G401.6 (cell line): ENCODE measurements around the gene SCEL.
"Not testable (repeated sequence)": the region's sequence is repeated elsewhere in the genome, so short reads cannot be mapped to it uniquely, and the experiment has no call there.

Experiments used
- FAIRE-seq: peaks from 2 replicates; lab custom pipeline; 2012; peaks lifted over from hg19 to GRCh38; lab: Jason Lieb, UNC

The SCEL gene, protein sequence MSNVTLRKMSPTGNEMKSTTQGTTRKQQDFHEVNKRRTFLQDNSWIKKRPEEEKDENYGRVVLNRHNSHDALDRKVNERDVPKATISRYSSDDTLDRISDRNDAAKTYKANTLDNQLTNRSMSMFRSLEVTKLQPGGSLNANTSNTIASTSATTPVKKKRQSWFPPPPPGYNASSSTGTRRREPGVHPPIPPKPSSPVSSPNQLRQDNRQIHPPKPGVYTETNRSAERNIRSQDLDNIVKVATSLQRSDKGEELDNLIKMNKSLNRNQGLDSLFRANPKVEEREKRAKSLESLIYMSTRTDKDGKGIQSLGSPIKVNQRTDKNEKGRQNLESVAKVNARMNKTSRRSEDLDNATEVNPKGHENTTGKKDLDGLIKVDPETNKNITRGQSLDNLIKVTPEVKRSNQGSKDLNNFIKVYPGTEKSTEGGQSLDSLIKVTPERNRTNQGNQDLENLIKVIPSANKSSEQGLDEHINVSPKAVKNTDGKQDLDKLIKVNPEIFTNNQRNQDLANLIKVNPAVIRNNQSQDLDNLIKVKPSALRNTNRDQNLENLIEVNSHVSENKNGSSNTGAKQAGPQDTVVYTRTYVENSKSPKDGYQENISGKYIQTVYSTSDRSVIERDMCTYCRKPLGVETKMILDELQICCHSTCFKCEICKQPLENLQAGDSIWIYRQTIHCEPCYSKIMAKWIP

DNA sequence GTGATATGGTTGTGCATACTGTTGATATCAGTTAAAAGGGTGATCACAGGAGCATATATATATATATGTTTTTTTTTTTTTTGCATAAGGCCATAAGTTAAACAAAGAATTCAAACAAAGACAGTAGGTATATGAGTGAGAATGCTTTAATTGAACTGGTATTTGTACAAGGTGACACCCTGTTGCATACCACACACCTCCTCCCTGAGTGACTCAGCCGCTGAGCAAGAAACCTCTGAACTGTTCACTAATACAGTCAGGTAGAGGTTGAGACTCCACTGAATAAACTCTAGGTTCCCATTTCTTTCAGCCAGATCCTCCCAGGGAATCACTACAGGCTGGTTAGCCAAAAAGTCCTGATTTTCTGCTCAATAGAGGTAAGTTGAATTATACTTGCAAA is at the start of gene SCEL:
Gene SCEL (plus strand): TSS at position 259 of the 400 bp plus-strand sequence. CDS start 20,170 bp downstream, outside the sequence.
- FAIRE-seq = no peak

DNA sequence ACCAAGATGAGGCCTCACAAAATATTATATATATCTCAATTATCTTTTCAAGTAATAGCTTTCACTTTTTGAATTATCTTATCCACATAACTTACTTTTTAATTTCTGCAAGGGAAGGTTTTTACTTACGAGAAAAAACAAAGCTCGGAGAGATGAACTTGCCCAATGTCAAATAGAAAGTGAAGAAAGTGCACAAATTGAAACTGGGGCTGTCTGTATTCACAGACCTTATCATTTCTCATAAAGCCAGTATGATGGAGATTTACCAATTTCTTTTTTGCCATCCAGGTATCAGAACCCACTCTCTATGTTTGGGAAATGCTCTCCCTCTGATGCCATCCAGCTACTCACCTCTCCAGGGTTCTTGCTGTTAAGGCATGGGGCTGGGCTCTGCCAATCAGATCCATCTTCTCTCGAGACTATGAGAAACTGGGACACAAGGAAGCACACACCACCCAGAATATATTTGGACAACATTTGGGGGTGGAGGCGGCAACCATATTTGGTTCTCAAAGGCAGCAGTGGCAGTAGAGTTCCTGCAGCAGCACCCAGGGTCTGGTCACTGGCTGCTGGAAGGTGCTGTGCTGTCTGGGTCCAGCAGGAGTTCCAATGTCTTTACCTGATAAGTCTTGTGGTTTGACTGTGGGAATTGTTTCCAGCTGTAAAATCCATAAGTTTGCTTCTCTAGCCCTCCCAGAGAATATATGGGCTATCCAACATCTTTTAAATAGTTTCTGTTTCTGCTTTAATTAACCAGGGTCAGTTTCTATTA is 45.8 kb upstream of the SCEL start:
- no peak for FAIRE-seq

DNA sequence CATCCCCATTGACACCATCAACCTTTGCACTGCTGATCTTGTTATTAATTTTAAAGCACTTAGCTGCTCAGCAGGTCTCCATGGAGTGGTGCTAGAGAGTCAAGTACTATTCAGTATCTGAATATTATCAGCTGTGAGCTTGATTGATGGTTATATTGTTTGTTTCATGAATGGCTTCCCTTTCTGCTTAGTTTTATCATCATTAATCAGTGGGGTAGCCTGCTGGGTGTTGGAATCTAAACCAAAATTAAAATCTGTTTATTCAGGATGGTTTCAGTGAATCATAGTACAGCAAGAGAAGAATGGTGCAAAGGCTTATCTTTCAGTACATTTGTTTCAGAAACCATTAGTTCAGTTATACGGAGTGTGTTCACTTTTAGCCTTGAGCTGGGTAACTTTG is 42.5 kb upstream of the SCEL start:
- FAIRE-seq = no peak

DNA sequence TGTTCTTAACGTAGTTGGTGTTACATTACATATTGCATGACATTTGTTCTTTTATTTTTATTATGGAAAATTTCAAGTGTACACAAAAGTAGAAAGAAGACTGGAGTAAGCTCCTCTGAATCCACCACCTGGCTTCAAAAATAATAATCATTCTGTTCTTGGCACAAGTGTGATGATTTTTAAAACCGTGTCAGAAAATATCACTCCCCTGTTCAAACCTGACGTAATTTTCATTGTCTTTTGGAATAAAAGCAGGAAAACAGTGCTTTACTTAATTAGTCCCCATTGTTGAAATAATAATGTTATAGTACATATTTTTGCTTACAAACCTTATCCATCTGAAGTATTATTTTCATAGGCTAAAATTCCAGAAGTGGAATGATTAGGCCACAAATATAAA is 41.3 kb upstream of the SCEL start:
- FAIRE-seq = no peak

DNA sequence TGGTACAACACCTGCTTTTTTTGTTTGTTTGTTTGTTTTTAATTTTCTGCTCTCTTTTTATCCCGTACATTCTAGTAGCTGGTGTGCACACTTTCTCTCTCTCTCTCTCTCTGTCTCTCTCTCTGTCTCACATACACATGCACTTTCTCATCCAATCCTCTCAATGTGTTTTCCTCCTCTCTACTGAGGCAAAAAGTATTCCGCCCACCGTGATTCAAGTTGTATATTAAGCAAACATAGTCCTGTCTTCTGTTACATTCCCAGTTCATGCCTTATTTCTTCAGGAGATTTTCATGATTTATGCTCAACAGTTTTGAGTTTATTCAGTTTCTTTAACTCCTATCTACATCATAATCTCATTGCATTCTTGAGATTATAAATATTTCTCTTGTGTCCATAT is 38.2 kb upstream of the SCEL start:
- FAIRE-seq = no peak

DNA sequence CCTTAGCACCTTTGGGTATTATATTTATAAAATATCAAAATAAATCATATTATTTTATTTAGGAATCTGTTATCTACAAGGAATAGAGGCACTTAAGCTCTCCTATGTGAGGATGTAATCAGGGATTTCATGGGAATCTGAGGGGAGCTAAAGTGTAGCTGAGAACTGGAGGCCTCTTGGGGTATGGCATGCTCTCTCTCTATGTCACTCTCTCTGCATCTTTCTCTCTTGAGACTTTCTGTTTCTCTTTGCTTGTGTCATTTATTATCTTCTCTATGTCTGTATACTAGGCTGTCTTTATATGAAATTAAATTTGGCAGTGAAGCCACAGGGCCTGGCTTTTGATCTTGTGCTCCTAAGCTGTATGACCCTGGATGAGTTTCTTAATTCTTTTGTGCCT is 37.7 kb upstream of the SCEL start:
- FAIRE-seq = no peak

DNA sequence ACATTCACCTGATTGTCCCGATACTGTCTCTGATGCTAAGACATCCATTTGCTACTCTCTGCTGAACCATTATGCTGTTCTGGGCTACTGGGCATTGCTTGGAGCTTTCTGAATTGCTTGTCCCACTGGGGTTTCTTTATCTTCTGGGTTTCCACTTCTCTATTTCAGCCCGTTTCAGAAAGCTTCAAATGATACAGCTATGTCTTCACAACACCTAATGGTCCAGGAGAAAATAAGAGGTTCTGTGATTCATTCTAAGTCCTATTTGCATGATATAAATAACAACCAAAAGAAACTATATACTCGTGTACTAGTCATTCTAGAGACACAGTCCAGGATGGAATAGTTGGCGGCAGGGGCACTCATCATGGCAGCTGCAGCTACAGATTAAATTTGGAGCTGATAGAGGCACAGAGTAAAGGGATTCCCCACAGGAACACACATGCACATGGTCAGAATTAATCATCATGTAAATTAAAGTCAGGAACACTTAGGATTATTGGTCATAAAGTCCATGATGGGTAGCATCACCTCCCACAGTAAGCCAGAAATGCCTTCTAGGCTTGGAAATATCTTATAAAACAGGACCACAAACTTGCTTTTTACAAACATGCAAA is 33.3 kb upstream of the SCEL start:
- FAIRE-seq = no peak

DNA sequence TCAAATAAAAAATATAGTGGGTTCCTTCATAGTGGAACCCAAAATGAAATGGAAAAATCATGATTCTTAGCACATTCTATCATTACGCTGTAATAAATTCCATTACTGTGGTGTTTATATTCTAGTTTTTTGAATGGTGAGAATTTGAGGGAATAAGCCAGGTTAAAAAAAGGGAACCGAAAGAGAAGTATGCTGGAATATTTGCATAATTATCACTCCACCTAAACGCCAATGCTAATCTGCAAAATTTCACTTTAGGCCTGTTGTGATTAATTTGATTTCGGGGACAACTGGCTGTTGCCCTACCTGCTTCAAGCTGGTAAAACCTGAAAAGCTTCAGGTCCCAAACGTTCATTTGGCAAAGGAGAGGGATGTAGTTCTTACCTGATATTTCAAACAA is 32.1 kb upstream of the SCEL start:
- FAIRE-seq = no peak

DNA sequence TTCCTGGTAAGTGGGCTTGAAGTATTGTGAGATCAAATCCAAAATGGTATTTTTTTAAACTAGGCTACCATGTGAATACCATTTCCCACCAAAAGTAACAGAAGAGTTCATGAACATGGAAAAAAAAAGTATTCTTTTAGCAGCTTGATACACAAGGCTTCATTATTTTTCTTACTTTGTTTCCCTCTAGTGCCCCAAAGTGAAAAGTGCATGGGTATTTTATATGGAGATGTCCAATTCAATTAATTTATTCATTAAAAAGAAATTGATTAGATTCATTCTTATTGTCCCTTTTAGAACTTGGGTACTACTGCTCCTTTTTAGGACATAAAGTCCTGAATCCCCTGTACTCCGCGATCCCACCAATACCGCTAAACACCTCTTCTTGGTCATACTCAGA is 28.6 kb upstream of the SCEL start:
- no peak for FAIRE-seq

DNA sequence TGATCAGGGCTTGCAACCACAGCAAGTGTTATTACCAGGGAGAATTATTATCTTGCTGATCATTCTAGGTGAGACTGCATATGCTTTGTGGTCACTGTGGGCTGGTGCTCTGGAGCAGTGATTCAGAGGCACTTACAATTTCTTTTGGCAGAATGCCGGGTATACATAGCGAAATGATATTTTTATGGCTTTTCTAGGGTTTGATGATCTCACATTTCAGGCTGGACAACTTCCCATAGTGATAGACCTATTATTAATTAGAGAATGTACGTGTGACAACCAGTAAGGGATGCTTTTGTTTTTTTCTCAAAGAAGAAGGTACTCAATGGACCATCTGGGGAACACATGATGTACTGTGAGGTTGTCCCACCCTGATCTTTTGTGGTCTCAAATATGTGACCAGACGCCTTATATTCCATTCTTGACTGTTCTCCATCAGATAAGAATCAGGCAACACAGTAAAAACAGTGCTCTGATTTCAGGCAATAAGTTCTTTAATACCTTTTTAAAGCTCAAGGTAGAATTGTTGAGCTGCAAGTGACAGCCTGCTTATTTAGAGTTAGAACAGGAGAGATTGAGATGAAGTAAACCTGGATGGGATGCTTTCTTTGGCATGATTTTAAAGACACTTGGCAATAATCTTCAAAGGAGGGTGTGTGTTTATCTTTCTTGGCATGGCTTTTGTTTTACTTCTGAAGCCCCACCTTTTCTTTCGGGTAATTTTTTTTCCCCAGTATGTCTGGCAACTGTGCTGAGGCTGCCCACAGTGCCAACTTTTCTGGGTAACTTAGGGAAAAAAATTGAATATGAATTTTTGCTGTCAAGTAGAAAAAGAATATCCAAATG is 27.4 kb upstream of the SCEL start:
- FAIRE-seq = no peak

DNA sequence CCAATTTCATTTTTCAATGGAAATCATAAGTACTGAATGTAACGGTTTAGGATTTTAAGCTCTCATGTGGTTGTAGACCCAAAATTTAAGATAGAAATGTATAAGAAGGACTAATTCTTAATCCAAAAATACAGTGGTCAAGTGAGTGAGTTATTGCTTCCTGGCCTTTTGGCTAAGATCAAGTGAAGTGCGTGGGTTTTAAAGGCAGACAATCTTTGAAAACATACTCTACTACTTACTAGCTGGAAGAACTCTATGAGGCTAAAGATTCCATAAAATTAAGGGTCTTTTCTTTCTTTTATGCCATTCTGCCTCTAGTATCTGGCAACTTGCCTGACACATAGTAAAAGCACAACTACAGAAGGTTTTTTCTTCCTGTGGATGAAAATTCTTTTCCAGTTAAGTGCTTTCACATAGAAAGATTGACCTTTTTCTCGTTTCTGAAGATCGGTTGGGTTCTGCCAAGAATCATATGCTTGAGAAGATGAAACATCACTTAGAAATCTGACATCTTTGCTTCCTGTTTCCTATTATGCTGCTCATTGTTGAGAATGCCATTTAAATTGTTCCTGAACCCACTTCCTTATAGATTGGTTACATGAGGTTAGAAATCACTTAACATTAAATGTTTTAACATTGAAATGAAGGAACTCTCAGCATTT is 26.4 kb upstream of the SCEL start:
- FAIRE-seq = no peak

DNA sequence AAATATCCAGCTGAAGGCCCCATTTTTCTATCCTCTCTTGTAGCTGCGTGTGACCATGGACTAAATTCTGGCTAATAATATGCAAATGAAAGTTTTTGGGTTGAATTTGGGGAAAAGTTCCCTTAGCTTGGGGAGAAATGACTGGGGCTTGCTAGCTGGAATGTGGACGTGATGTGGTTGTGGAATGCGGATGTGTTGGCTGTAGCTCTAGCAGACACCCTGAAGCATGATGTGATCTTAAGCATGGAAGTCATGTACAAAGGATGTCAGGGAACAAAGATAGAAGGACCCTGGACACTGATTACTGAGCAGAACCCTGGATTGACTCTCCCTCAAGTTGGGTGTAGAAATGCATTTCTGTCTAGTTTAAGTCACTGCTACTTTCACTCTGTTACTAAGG is 25.4 kb upstream of the SCEL start:
- no peak for FAIRE-seq

DNA sequence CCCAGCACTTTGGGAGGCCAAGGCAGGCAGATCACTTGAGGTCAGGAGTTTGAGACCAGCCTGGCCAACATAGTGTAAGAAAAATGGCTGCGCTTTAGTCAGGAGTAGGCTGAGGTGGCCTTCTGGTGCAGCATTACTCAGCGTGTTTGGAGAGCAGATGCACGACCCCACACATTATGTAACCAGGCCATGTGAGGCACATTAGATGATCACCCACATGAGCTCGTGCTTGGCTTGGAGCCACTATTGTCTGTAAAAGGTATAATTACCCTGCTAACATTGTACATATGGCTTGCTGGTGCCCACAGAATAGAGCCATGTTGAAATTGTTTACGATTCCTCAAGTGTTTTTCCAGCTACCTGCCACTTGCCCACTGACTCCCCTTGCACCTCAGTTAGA is 24.0 kb upstream of the SCEL start:
- FAIRE-seq = no peak

DNA sequence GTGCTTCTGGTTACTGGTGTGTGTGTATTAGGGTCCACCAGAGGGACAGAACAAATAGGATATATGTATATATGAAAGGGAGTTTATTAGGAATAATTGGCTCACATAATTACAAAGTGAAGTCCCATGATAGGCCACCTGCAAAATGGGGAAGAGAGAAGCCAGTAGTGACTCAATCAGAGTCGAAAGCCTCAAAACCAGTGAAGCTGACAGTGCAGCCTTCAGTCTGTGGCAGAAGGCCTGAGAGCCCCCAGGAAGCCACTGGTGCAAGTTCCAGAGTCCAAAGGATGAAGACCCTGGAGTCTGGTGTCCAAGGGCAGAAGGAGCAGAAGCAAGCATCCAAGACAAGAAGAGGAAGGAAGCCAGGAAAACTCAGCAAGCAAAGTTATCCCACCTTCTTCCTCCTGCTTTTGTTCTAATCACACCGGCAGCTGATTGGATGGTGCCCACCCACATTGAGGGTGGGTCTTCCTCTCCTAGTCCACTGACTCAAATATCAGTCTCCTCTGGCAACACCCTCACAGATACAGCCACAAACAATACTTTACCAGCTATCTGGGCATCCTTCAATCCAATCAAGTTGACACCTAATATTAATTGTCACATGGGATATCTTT is 21.7 kb upstream of the SCEL start:
- no peak for FAIRE-seq

DNA sequence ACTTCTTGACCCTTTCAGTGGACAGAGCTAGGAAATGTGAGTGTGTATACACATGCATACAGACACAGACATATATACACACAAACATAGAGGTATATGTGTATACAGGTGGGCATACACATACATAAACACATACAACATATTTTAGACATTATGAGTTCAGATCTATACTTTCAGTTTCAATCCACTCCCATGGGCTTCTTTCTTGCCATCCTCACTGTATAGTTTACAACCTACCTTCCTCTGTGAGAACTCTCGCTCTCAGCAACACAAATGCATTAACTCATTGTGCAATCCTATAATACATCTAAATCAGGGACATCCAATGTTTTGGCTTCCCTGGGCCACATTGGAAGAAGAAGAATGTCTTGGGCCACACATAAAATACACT is 21.2 kb upstream of the SCEL start:
- FAIRE-seq = no peak

DNA sequence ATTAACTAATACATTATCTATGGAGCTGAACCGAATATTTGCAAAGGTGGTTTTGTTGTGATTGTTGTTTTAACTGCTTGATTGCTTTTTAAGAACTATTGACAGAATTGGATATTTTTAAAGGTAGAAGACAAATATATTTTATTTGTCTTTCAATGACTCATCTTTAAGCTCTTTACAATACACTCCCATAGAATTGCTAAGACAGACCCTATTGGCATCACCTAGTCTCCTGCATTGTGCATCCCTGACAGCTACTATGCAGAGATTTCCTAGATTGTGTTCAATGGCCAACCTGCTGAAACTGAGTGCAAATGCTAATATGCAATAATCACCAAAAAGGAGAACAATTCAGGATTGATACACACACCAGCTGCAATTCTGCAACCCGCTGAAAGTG is 19.7 kb upstream of the SCEL start:
- FAIRE-seq = no peak

DNA sequence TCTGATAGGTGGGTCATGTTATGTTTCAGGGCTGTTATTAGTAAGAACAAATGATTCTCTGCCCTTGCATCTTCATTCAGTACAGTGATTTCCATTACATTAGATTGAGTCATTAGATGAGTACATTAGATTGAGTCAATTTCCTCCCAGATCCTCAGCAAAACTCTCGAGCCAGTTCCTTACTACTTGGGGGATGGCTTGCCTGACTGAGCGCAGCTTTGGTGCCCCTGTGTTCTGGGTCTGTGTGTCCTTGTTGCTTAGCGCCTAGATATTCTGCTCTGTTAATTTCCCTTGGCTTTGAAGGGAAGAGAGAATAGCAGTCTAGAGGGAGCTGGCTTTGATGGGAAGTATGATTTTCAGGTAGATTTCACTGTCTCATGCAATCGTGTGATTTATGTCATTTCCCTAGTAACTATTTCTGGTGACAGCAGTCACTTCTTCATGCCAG is 19.1 kb upstream of the SCEL start:
- FAIRE-seq = no peak

DNA sequence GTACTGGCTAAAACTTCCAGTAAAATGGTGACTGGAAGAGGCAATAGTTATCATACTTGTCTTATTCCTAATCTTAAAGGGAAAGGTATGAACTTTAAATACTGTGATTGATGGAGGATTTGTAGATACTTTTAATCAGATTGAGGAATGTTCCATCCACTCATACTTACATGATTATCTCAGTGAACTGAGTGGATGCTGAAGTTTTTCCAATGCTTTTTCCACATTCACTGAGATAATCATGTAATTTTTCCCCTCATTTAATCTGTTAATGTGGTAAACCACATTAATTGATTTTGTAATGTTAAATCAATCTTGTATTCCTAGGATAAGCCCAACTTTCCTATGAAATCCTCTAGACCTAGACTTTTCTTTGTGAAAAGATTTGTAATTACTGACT is 17.2 kb upstream of the SCEL start:
- FAIRE-seq = no peak

DNA sequence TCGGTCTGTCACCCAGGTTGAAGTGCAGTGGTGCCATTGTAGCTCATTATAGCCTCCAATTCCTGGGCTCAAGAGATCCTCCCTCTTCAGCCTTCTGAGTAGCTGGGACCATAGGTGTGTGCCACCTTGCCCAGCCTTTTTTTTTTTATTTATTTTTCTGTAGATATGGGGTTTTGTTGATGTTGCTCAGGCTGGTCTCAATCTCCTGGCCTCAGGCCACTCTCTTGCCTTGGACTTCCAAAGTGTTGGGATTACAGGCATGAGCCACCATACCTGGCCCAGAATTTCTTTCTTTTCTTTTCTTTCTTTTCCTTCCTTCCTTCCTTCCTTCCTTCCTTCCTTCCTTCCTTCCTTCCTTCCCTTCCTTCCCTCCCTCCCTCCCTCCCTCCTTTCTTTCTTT is 16.1 kb upstream of the SCEL start:
- FAIRE-seq = not testable (repeated sequence)

DNA sequence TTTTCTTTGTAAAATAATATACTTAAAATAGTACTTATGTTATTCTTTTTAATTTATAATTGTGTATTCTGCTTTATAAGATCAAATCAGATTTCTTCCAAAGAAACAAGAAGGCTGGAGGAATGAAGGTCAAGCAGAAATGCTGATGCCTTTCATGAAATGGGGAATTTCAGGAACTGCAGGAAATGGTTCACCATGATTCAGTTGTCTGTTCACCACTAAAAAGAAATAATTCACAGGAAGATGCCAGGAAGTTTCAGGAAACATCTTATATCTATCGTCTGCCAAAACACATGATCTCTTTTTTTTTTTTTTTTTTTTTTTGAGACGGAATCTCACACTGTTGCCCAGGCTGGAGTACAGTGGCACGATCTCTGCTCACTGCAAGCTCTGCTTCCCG is 15.7 kb upstream of the SCEL start:
- no peak for FAIRE-seq

DNA sequence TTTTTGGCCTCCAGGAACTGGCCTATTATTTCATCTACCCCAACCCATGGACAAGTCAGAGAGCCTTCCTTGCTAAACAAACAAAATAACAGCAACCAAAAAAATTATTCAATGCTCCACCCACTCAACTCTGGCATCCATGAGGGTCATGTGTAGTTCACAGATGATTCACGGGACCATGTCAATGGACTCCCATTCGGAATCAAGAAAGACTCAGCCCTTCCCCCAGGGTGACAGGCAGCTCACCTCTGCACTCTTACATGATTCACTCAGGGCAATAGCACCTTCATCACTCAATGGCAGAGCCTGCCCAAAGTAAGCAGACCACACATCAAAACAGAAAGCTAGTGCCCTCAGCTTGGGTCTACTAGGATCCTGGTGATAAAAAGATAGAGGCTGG is 14.3 kb upstream of the SCEL start:
- FAIRE-seq = no peak
